HuH-7.5 (cell line): ENCODE results near the gene MTMR1.

Experiments
- DNase-seq: peaks from one replicate; pipeline ENCODE4 v3.0.0; 2011; ENCODE audit warnings: low spot score

Gene MTMR1

DNA sequence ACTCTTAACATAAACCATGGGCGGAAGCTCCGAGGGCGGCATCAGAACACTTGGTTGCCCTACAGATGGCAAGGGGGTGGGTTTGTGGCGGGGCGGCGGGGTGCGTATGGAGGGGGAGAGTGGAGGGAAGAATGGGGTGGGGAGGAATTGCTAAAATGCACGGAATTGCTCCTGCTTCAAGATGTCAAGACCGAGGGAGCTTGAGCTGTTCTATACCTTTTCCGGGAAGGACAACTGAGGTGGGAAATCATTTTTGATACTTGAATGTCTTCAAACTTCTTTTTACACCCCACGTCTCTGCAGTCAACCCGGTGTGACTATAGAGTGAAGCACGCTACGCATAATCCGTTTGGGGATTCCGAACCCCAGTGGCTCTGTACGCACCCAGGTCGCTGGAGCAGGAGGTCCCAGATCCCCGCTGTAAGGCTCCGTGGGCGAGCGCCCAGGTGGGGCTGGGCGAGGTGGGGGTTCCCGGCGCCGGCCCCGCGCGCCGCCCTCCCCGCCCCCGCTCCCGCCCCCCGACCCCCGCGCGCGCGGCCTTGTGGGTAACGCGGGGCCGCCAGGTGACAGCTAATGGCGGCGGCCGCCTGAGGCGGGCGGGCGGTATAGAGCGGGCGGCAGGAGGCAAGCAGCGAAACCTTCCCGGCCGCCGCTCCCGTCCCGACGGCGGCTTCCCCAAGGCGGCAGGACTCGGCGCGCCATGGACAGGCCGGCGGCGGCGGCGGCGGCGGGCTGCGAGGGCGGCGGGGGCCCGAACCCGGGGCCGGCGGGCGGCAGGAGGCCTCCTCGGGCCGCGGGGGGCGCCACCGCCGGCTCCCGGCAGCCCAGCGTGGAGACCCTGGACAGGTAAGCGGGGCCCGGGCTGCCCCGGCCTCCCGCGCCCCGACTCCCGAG, at the start of gene MTMR1:
Gene MTMR1, plus strand, starts transcription at position 566 of the 894 bp plus-strand sequence. Its CDS starts 135 bp downstream, at position 701.
- DNase-seq = peak; percentile 32

DNA sequence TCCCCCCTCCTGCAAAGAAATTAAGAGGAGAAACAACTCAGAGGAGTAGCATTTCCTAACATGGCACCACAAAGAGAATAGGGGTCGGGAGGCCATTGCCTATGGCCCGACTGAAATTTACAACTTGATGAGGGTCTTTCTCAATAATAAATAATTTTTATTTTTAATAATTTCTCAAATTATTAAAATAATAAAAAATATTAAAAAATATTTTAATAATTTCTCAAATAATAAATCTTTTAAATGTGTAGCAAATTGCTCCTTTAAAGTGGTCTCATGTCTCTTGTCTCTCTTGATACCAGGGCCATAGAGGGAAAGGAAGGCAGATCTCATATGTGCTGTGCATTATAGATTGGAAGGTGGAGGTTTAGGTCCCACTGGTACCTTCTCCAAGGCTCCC, 49.2 kb upstream of the MTMR1 start:
- no peak for DNase-seq

DNA sequence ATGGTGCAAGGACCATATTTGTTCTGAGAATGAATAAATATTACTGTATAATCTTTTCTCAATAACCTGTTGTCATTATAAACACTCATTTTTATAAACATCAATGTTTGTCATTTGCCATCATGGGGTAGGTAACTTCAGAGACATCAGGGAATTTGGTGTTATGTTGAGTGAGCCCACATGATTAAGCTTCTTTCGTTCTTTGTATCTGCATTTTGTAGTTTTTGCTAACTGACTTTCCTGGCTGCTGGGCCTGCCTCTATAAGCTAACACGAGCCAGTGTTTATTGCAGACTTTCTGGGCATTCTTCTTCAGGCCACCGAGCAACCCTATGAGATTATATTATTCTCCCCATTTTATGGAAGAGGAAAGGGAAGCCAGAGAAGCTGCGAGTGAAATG, 48.8 kb upstream of the MTMR1 start:
- no peak for DNase-seq

DNA sequence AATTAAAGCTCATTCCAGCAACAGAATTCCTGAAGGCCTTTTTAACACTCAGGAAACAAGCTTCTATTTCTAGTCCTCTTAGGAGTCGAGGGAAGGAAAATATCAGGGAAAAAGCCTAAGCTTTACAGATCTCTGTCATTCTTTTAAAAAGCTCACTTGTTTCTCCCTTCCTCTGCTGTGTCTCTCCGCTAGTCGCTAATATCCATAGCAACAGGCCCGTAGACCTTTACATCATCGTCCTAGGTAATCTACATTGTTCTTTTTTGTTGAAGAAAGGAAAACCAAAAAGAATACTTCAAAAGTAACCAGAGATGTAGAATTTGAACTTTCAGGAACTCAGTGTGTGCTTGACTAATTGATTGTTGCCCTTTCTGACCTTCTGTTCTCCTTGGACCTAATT, 45.9 kb upstream of the MTMR1 start:
- DNase-seq = no peak

DNA sequence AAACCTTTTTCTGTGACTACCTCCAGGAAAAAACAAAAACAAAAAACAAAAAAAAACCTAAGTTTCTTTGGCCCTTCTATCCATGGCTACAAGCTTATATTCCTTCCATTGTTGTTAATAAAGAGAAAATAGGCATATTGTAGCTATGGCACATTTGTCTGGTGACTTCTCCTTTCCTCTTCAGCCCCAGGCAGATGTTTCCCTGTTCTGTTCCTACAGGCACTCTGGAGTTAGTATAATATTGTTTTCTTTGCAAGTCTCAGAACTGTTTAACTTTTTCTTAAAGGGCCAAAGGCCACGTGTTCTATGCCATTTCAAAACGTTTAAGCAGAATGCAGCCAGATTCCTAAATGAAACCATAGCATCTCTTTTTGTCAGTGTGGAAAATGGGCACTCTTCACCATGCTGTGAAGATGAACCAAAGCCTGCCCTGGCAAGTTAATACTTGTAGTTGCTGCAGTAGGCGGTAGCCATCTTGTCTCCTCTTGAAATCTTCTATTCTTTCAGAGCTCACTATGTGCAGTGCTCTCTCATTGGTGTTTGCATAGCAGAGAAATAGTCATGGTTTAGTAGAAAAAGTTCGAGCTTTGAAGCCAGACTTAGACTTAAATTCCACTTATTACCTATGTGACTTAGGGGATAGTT, 44.8 kb upstream of the MTMR1 start:
- no peak for DNase-seq

DNA sequence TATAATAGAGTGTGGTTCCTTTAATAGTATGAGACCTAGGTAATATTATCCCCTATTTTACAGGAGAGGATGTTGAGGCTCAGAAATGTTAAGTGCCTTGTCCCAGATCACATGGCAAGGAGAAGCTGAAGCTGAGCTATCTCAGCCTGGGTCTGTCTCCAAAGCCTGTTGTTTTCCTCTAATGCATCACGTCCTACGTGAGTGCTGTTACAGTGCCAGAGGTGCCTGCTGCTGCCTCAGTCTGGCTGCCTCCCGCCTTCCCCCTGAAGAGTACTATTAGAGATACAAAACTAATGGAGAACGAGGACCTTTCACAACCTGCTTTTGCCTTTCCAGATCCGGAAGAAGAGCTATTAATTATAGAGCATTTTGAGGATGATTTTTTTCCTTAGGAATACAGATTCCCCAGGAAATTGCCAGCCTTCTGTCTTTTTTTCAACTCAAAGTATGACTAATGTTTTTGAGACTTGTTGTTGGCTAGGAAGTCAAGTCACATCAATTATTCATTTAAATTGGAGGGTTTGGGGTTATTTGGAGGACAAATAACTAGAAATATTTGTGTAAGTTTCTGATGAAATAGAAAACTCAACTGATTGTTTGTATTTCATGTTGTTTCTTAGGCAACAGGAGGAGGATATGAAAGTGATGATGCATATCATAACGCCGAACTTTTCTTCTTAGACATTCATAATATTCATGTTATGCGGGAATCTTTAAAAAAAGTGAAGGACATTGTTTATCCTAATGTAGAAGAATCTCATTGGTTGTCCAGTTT, 43.9 kb upstream of the MTMR1 start:
- DNase-seq = no peak

DNA sequence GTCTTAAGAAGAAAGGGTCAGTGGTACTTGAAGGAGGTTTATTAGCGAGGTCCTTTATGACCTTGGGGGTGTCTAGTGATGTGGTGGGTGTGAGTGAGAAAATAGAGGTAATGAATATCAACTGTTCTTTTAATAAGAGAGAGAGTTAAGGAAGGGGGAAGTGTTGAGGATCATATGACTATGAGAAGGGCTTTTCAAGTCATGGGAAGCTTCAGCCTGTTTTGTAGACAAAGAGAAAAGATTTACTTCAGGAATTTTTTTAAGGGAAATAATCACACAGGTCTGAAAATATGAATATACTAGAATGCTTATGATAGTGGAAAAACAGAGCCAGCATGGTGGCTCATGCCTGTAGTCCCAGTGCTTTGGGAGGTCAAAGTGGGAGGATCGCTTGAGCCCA, 41.3 kb upstream of the MTMR1 start:
- DNase-seq = no peak

DNA sequence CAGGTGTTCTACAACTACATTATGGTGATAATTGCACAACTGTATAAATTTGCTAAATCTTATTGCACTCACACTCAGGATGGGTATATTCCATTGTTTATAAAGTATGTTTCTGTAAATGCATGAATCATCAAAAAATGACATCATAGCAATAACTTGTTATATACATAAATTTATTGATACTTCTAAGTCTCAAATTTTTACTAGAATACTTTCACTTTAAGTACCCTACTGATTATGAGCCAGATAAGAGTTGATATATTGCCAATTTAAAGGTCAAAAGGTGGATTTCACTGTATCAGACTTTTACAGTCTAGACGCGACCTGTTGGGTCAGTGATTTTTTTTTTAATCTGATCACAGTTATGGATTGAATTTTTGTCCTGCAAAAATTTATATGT, 37.4 kb upstream of the MTMR1 start:
- no peak for DNase-seq

DNA sequence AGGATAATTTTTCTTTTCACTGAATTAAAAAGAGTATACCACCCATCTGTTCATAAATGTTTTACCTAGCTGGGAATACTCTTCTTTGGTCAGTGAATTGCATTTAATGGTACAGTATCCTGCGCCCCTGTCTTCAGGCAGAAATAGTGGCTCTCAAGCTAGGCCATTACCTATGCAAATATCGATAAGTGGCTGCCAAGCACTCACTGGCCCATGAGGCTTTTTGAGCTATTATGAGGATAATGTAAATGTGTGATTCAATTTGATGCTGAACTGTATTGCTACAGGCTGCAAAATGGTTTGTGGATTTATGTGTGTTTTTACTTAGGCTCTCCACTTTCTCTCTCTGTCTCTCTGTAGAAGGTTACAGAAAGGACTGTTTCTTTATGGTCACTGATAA, 30.1 kb upstream of the MTMR1 start:
- no peak for DNase-seq

DNA sequence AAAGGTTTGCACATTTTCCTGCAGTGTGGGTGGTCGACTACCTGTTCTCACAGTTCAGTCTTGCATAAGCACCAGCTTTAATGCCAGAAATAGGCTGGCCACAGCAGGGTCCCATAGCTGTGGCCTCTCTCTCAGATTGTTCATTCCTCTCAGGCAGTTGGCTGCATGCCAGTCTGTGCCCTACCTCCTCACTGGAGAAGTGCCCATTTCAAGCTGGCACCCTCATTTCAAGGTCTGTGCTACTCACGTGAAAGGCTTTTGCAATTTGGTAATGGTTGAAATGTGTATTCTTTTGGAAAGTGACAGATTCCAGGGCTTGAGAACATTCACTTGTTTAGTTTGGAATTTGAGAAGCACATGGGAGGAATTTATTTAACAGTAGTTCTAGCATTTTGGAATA, 28.9 kb upstream of the MTMR1 start:
- DNase-seq = no peak

DNA sequence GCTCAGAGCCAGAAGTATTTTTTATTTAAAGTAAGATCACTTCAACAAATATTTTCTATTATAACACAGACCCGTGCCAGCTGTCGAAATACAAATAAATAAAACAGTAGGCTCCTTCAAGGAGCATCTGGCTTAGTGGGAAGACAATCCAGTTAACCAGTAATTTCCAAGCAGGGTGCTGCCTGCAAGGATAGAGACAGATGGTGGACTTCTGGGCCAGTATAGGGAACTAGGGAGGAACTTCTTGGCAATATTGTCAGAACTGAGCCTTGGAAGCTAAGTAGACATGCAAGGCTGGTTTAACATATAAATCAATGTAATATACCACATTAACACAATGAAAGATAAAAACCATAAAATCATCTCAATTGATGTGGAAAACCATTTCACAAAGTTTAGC, 17.0 kb upstream of the MTMR1 start:
- no peak for DNase-seq

DNA sequence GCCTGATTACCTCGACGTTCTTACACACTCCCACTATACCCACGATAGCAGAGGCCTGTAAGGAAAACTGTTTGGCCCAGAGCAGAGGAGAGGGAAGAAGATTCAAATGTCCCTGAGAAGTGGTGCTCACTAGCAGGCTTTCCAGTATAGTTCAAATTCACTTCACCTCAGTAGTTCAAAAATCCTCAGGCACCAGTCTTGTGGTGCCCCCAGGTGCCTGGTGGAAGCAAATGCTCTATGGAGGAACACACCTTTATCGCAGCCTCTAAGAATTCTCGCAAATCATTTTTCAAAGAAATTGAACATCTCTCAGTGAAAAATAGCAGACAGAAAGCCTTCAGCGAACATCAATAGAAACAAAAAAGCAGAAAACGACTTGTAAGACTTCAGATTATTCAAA, 12.2 kb upstream of the MTMR1 start:
- no peak for DNase-seq

DNA sequence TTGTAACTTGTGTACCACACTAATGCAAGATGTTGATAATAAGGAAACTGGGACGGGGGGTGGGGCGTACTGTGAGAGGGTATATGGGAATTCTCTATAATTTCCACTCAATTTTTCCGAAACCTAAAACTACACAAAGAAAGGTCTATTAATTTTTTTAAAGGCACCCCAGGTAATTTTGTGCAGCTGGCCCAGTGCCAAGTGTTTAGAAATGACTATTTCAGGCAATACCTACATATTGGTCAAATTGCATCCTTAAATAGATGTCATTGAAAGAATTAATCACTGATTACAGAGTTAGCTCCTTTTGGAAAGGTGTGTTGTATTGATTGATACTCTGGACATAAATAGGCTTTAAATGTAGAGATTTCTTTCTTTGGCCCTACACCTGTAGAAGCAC, 10.1 kb upstream of the MTMR1 start:
- DNase-seq = no peak

DNA sequence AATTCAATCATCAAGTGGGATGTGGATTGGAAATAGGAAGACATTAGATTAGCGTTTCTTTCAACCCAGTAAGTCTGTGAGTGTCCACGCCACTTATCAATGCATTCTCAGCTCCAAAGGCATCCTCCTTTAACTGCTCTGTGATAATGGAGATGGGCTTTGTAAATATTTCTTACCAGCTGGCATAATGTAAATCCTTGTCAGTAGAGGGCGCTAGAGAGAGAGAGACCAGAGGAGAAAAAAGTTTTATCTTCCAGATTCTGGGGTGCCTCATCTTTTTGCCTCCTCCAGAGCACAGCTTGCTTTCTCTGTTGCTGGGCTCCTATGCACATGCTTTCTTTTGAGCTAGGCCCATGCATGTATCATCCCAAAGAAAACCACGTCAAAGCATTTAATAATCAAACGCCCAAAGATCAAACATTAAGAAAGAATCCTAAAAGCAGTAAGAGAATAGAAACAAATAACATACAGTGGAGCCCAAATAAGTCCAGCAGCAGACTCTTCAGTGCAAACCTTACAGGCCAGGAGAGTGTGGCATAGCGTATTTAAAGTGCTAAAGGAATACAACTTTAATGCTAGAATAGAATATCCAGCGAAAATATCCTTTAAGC, 9.6 kb upstream of the MTMR1 start:
- DNase-seq = no peak

DNA sequence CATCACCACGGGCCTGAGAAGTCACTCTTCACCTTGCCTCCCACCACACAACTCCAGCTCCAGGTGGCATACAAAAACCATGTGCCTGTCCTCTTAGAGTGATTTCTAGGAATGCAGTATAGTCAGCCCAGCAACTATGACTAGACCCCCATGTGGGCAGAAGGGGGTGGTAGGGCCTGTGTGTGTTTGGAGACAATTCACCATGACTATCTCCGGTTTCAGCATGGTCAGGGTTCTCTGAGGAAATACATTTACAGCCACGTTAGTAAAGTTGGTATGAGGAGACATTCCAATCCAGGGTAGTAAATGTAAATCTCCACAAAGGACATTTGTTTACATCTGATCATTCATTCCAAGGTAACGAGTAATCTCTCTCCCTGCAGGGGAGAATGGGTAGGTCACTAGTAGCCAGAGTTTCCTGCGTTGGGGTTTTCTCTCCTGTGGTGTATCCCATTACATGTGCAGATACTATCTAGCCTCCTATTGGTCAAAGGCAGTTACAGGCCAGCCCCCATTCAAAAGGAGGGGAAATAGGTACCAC, 4.2 kb upstream of the MTMR1 start:
- DNase-seq = no peak

DNA sequence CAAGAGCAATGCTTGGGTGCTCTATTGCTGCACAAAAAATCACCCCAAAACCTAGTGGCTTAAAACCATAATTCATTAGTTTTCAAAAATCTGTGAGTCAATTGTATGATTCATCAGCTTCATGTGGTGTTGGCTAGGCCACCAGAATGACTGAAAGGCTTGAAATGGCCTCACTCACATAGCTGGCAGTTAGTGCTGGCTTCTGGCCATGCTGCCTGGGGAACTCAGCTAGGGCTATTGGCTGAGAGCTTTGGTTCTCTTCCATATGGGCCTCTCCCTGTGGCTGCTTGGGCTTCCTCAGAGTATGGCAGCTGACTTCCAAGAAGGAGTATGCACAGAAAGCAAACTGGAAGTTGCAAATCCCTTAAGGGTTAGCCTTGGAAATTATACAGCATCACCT, 3.1 kb upstream of the MTMR1 start:
- no peak for DNase-seq

DNA sequence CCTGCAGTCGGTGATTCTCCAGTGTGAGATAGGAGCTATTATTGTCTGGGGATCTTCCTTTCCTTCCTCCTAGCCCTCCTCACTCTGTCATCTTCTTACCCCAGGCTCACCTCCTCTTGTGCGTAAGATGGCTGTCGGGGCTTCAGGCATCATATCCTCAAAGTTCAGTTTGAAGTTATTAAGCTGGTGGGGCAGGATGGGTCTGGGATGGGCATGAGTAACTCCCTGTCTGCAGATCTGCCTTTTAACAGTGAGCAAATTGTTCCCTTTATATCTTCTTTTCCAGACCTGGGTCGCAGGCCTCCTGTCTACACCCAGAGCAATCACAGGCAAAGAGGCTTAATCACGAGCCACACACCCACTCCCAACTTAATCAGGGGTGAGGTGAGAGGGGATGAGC, 900 bp upstream of the MTMR1 start:
- DNase-seq = no peak

DNA sequence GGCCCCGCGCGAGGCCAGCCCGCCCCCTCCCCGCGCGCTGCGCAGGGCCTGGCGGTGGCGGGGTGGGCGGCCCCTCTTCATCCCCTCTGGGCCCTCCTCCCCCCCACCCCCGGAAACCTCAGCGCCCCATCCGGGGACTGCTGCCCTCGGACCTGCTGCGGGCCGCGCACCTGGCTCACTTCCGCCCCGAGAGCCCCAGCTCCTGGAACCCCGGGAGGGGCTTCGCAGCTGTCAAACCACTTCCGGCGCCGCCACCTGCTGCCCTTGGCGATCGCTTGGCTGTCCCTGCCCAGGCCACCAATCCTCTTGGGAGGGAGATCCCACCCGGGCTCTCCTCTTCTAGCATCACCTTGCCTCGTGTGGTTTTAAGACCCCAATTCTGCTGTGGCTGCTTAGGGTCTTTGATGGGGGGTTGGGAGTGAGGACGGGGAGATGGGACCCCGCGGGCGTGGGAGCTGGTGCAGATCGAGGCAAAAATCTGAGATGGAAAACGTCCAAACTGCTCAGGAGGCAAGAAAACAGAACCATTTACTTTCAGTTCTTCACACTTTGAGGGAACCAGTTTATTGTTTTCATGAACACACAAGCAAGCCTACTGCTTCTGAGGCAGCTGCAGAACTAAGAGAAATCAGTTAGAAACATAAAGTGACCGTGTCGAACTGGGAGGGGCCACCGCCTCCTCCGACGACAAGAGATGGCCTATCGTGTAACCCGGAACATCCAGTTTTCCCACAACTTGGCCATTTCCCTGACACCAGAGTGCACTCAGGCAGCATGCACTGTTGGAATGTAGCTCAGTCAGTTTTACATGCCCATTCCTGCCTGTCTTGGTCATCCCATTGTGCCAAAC, 754 bp downstream of the MTMR1 start:
- peak; percentile 58 for DNase-seq

DNA sequence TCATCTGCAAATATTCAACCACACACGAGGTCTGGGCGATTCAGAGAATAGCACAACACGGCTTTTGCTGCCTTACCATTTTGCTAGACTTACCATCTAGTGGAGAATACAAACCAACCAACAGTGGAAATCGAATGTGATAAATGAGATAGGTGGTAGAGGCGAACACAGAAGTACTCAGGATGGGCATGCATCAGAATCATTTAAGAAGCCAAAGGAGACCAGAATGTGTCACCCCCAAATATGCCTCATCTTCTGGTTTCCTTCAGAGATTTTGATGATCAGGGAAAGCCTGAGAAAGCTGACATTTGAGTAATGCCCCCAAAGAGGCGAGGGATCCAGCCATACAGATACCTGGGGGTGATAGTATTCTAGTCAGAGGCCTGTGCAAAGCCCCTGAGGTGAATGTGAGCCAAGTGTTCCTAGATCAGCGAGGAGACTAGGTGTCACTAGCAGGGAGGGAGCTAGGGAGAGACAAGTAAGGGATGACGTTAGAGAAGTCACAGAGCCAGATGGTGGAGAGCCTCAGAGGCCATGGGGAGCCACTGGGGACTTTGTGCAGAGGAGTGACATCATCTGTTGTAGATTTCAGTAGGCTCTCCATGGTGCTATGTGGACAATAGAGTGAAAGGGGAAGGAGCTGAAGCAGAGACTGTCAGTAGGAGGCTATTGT, 1.7 kb downstream of the MTMR1 start:
- no peak for DNase-seq

DNA sequence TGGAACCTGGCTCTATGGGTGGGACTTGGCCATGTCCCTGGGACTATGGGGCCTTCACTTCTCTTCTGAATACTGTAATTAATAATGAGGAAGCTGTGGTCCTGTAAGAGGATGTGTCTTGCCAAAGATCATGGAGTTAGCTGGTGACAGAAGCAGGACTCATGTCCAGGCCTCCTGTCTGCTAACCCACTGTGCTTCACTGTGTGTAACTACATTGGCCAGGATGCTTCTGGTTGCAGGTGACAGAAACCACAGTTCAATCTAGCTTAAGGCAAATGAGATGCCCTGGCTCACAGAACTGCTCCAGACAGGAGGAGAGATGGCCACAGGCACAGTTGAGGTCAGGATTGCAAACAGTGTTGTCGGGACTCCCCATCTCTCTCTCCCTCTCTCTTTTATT, 3.1 kb downstream of the MTMR1 start:
- no peak for DNase-seq

DNA sequence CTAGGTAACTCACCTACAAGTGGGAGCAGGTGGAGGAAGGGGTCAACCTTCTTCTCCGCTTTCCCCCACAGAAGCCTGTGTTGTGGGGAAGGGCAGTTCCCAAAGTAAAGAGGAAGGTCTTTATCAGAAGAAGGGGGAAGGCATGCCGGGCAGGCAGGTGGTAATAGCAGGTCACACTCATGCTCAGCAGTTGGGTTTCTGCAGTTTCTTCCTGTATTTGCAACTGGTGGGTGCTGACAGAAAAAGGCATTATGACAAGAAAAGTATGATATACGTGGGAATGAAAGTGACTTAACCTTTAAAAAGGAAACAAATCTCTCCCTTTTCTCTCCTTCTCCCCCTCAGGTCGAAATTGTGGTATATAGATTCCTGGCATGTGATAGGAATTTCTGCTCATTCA, 3.7 kb downstream of the MTMR1 start:
- DNase-seq = no peak
